IMR-90 (cell line): ENCODE measurements around the gene DBI. TPM values are rescaled to one million over a fixed set of nuclear protein-coding genes. Genes with fewer than 3 reads are reported as not detected.

Experiments
- ATAC-seq: fragments of 200-7000 bp; cut with Tn5 transposase; 2 replicates; pipeline ENCODE4 v1.9.1; 2020; ENCODE audit warnings: low read depth, mild to moderate bottlenecking, moderate library complexity
- BruUV-seq: library from RNA; stranded (reverse); fragments of 400-500 nt; replicated peaks from 2 replicates; lab custom pipeline; 2021; lab: Mats Ljungman, UMichigan
- CTCF ChIA-PET: fragments of 300-600 bp; formaldehyde crosslinking; extraction: SDS; loops from one replicate; lab custom pipeline; 2021; ENCODE audit warnings: antibody characterized with exemption; lab: Yijun Ruan, JAX
- POLR2A ChIA-PET: fragments of 300-600 bp; sonication (Branson Sonifier 250); formaldehyde crosslinking; loops from one replicate; lab custom pipeline; 2022; ENCODE audit warnings: antibody characterized with exemption; ENCODE audit not compliant: unreplicated experiment; lab: Charles Lee
- DNase-seq: peaks from one replicate; pipeline ENCODE4 v3.0.0; 2013
- H2AFZ ChIP-seq: replicated peaks from 2 replicates; pipeline ENCODE3; 2013; ENCODE audit warnings: low read length, mild to moderate bottlenecking; ENCODE audit not compliant: poor library complexity
- H2AK5ac ChIP-seq: 2 replicates; pipeline ENCODE4 v1.6.1; 2013; ENCODE audit warnings: low read depth, low read length, inconsistent platforms
- H2AK9ac ChIP-seq: replicated peaks from 2 replicates; pipeline ENCODE3; 2013; ENCODE audit warnings: mild to moderate bottlenecking, low read depth, low read length, moderate library complexity; ENCODE audit not compliant: poor library complexity
- H2BK120ac ChIP-seq: 2 replicates; pipeline ENCODE4 v1.6.1; 2013; ENCODE audit warnings: low read depth, low read length, inconsistent platforms
- H2BK15ac ChIP-seq: 3 replicates; pipeline ENCODE4 v1.6.1; 2013; ENCODE audit warnings: low read depth, low read length, inconsistent platforms
- H2BK20ac ChIP-seq: 2 replicates; pipeline ENCODE4 v1.6.1; 2013; ENCODE audit warnings: low read depth, mild to moderate bottlenecking, inconsistent platforms, low read length, moderate library complexity
- H2BK5ac ChIP-seq: 2 replicates; pipeline ENCODE4 v1.6.1; 2013; ENCODE audit warnings: mild to moderate bottlenecking, low read depth, low read length, inconsistent platforms; ENCODE audit not compliant: poor library complexity, severe bottlenecking
- H3K14ac ChIP-seq: replicated peaks from 2 replicates; pipeline ENCODE4 v1.6.1; 2013; ENCODE audit warnings: low read depth, low read length, inconsistent platforms
- H3K18ac ChIP-seq: 2 replicates; pipeline ENCODE4 v1.6.1; 2013; ENCODE audit warnings: low read depth, low read length, control low read depth
- H3K23ac ChIP-seq: 2 replicates; pipeline ENCODE4 v1.6.1; 2013; ENCODE audit warnings: low read depth, low read length, inconsistent platforms
- H3K27ac ChIP-seq: 2 replicates; pipeline ENCODE4 v1.5.1; 2013; ENCODE audit warnings: mild to moderate bottlenecking, control low read depth, low read length; ENCODE audit not compliant: insufficient read depth
- H3K27me3 ChIP-seq: 2 replicates; pipeline ENCODE4 v1.6.1; 2013; ENCODE audit warnings: low read length; ENCODE audit not compliant: control insufficient read depth, insufficient read depth
- H3K36me3 ChIP-seq: 2 replicates; pipeline ENCODE4 v1.6.1; 2013; ENCODE audit warnings: low read length, mixed read lengths; ENCODE audit not compliant: control insufficient read depth, insufficient read depth
- H3K4ac ChIP-seq: 2 replicates; pipeline ENCODE4 v1.6.1; 2013; ENCODE audit warnings: low read depth, low read length, inconsistent platforms
- H3K4me1 ChIP-seq: 2 replicates; pipeline ENCODE4 v1.6.1; 2013; ENCODE audit warnings: low read length, mixed read lengths; ENCODE audit not compliant: control insufficient read depth, insufficient read depth
- H3K4me2 ChIP-seq: 2 replicates; pipeline ENCODE4 v1.6.1; 2013; ENCODE audit warnings: low read depth, mild to moderate bottlenecking, control low read depth, low read length, moderate library complexity
- H3K4me3 ChIP-seq: 2 replicates; pipeline ENCODE4 v1.5.1; 2013; ENCODE audit warnings: low read depth, mild to moderate bottlenecking, control low read depth, low read length, moderate library complexity; ENCODE audit not compliant: insufficient read depth
- H3K56ac ChIP-seq: 2 replicates; pipeline ENCODE4 v1.6.1; 2013; ENCODE audit warnings: low read length, inconsistent platforms; ENCODE audit not compliant: insufficient read depth; ENCODE audit errors: extremely low read depth
- H3K79me1 ChIP-seq, 2 experiments: 2 replicates each; pipeline ENCODE4 v1.6.1; 2013; ENCODE audit warnings: low read length in 2 of 2, inconsistent platforms in 1 of 2, low read depth in 1 of 2
- H3K9ac ChIP-seq: 2 replicates; pipeline ENCODE4 v1.6.1; 2013; ENCODE audit warnings: low read depth, low read length, control low read depth
- H3K9me1 ChIP-seq: 2 replicates; pipeline ENCODE4 v1.6.1; 2013; ENCODE audit warnings: low read length, inconsistent platforms; ENCODE audit not compliant: insufficient read depth
- H3K9me3 ChIP-seq: 2 replicates; pipeline ENCODE4 v1.6.1; 2013; ENCODE audit warnings: low read length; ENCODE audit not compliant: control insufficient read depth, insufficient read depth
- H4K20me1 ChIP-seq: 2 replicates; pipeline ENCODE4 v1.6.1; 2013; ENCODE audit warnings: low read length, inconsistent platforms; ENCODE audit not compliant: insufficient read depth
- H4K5ac ChIP-seq: 2 replicates; pipeline ENCODE4 v1.6.1; 2013; ENCODE audit warnings: mild to moderate bottlenecking, low read depth, low read length, control low read depth
- H4K8ac ChIP-seq, 2 experiments: 2 replicates each; pipeline ENCODE4 v1.6.1; 2013; ENCODE audit warnings: low read depth in 2 of 2, low read length in 2 of 2, control low read depth in 1 of 2, inconsistent platforms in 1 of 2
- H4K91ac ChIP-seq: 2 replicates; pipeline ENCODE4 v1.6.1; 2013; ENCODE audit warnings: low read depth, low read length, inconsistent platforms; ENCODE audit not compliant: insufficient read depth
- BHLHE40 ChIP-seq: fragments of 150-350 bp; IDR thresholded peaks from 2 replicates; pipeline ENCODE4 v1.6.1; 2016; ENCODE audit warnings: mild to moderate bottlenecking, low read depth, low read length
- CEBPB ChIP-seq: IDR thresholded peaks from 2 replicates; pipeline ENCODE4 v1.6.1; 2012; ENCODE audit warnings: low read depth, low read length, improper control_type of control experiment
- CHD1 ChIP-seq: IDR thresholded peaks from 2 replicates; pipeline ENCODE4 v1.6.1; 2012; ENCODE audit warnings: low read depth, low read length, improper control_type of control experiment
- CTCF ChIP-seq: conservative IDR thresholded peaks from 2 replicates; pipeline ENCODE4 v1.5.1; 2012; ENCODE audit warnings: mild to moderate bottlenecking, low read depth, low read length, improper control_type of control experiment
- ELK1 ChIP-seq: fragments of 150-350 bp; IDR thresholded peaks from 2 replicates; pipeline ENCODE4 v1.6.1; 2016; ENCODE audit warnings: low read depth, mild to moderate bottlenecking, low read length, moderate library complexity, borderline replicate concordance
- FOS ChIP-seq: fragments of 150-350 bp; IDR thresholded peaks from 2 replicates; pipeline ENCODE4 v1.6.1; 2016; ENCODE audit warnings: low read depth, low read length
- MXI1 ChIP-seq: IDR thresholded peaks from 2 replicates; pipeline ENCODE4 v1.6.1; 2012; ENCODE audit warnings: low read depth, mild to moderate bottlenecking, low read length, moderate library complexity, borderline replicate concordance
- NFE2L2 ChIP-seq: fragments of 150-350 bp; IDR thresholded peaks from 2 replicates; pipeline ENCODE4 v1.6.1; 2016; ENCODE audit warnings: low read depth, mild to moderate bottlenecking, low read length
- RCOR1 ChIP-seq: IDR thresholded peaks from 2 replicates; pipeline ENCODE4 v1.6.1; 2012; ENCODE audit warnings: mild to moderate bottlenecking, low read length, improper control_type of control experiment; ENCODE audit not compliant: insufficient replicate concordance
- USF2 ChIP-seq: fragments of 150-350 bp; IDR thresholded peaks from 2 replicates; pipeline ENCODE4 v1.6.1; 2017; ENCODE audit warnings: mild to moderate bottlenecking, antibody characterized with exemption, low read length, low read depth
- WGBS, 2 experiments: methylation state at CpG; one replicate each; pipeline versions ENCODE4 v1.1.5 to v1.1.7; 2013; ENCODE audit warnings: missing lambda C conversion rate in 2 of 2; ENCODE audit not compliant: insufficient read length in 1 of 2; ENCODE audit errors: extremely low coverage in 2 of 2; 5-methylcytosine and 5-hydroxymethylcytosine counted together
- dilution Hi-C: fragments of 300-500 bp; cut with HindIII; formaldehyde crosslinking; loops from one replicate; pipeline ENCODE4 v1.14.3; 2018; ENCODE audit warnings: low sequenced_read_pairs; ENCODE audit not compliant: unreplicated experiment
- in situ Hi-C: fragments of 300-500 bp; cut with MboI; formaldehyde crosslinking; loops from 3 replicates; pipeline ENCODE4 v1.14.3; 2019; ENCODE audit warnings: low sequenced_read_pairs, inconsistent platforms, mixed read lengths
- intact Hi-C: fragments of 100-400 bp; cut with micrococcal nuclease; formaldehyde crosslinking; loops from 2 replicates; pipeline ENCODE4 v1.10.0; 2022
- polyA plus RNA-seq, 3 experiments: library from polyadenylated mRNA; depleted of rRNA; stranded (reverse); fragments of >200 nt; gene quantifications; 2 replicates each; pipeline ENCODE4 v1.2.3, GENCODE V29; 2012; ENCODE audit warnings: low replicate concordance in 1 of 3
- total RNA-seq: library from RNA; depleted of rRNA; stranded (reverse); fragments of >200 nt; gene quantifications from 2 replicates; pipeline ENCODE4 v1.2.3, GENCODE V29; 2012

DBI gene
- total and polyA plus RNA-seq, 2 of the 4 experiments (the other 2 are of a cell fraction) = 42.5 to 278 TPM

GRCh38 chr2:119397196-119397595, 30.4 kb downstream of the DBI start:
- H3K79me1 ChIP-seq = no peaks in the 10 kb centered on the region
- peaks cover 5% of the 10 kb centered on the region for H3K27me3 ChIP-seq
- H4K20me1 ChIP-seq = no peaks in the 10 kb centered on the region
- H4K8ac ChIP-seq = no peak overlapping the region
- H3K9me3 ChIP-seq = no peaks in the 10 kb centered on the region
- H3K27ac ChIP-seq = no peak overlapping the region
- no peak for TF ChIP-seq CEBPB
- TF ChIP-seq FOS = no peak
- no peak for TF ChIP-seq RCOR1
- TF ChIP-seq CTCF = no peak
- no peak for TF ChIP-seq NFE2L2
- no peak for TF ChIP-seq ELK1
- TF ChIP-seq USF2 = no peak
- TF ChIP-seq MXI1 = no peak
- TF ChIP-seq BHLHE40 = no peak
- TF ChIP-seq CHD1 = no peak
- no peak overlapping the region for H2AK5ac ChIP-seq
- intact Hi-C loops = no loop called here
- H2BK15ac ChIP-seq = no peak overlapping the region
- H3K4ac ChIP-seq = no peak overlapping the region
- dilution Hi-C loops = no loop called here
- H2BK120ac ChIP-seq = no peak overlapping the region
- H3K56ac ChIP-seq = no peak overlapping the region
- DNase-seq (no peak), ATAC-seq (no peak)
- H3K36me3 ChIP-seq = no peaks in the 10 kb centered on the region
- H2BK5ac ChIP-seq = no peak overlapping the region
- H4K5ac ChIP-seq = no peak overlapping the region
- no peak overlapping the region for H3K18ac ChIP-seq
- ChIA-PET CTCF (no interaction called here), POLR2A (no interaction called here)
- H3K4me2 ChIP-seq = no peak overlapping the region
- BruUV-seq = no TSS peak
- in situ Hi-C loops = no loop called here
- no peak overlapping the region for H2AK9ac ChIP-seq
- H3K23ac ChIP-seq = no peak overlapping the region
- H4K91ac ChIP-seq = no peak overlapping the region
- H2BK20ac ChIP-seq = no peak overlapping the region
- no peak overlapping the region for H3K4me3 ChIP-seq
- H3K9ac ChIP-seq = no peak overlapping the region
- no CpG with 5 or more reads among the region's 6 CpGs for WGBS, 2 experiments
- no peaks in the 10 kb centered on the region for H3K4me1 ChIP-seq
- no peak overlapping the region for H2AFZ ChIP-seq
- no peak overlapping the region for H3K14ac ChIP-seq
- no peaks in the 10 kb centered on the region for H3K9me1 ChIP-seq
